A549 treated with AZD2906 at 1 μM for 4 hours (cell line): ENCODE results near the gene C1orf94. TPM values are rescaled to one million over a fixed set of nuclear protein-coding genes. Genes with fewer than 3 reads are reported as not detected.

Experiments used
- total RNA-seq: library from RNA; stranded (reverse); fragments of 200-300 nt; extraction: Qiagen RNA extraction; gene quantifications from 5 replicates; pipeline ENCODE4 v1.2.3, GENCODE V29; 2022

C1orf94 gene
- 0.05 to 0.06 TPM (median 0.06 TPM) in 3 of 5 replicates, not detected in the others for total RNA-seq

GRCh38 chr1:34176830-34177603 lies at the start of gene C1orf94:
Gene C1orf94 (plus strand): TSS chr1:34176907. CDS start chr1:34177790, 883 bp downstream.

GRCh38 chr1:34164771-34165391 lies 11.8 kb upstream of the C1orf94 start, which contains the start of gene CSMD2:
Gene CSMD2 (minus strand): TSS chr1:34165230. CDS start chr1:34165097, 133 bp downstream.

Other genes starting within 250 kb of the C1orf94 start
- gene CSMD2, start 11.7 kb upstream of the C1orf94 start, total RNA-seq, result 0.02 TPM in 2 of 5 replicates, not detected in the others